Esophagus squamous epithelium (tissue), 5 donors: ENCODE data around the gene ZDHHC7. TPM values are rescaled to one million over a fixed set of nuclear protein-coding genes. Genes with fewer than 3 reads are reported as not detected.

ENCODE experiments used
- DNase-seq: peaks from one replicate; lab custom pipeline; 2025; lab: John Stamatoyannopoulos, UW
- H3K27ac ChIP-seq, 4 donors: fragments of 200-600 bp; sonication (generic); one replicate each; pipeline ENCODE4 v1.5.1; 2016 to 2019; ENCODE audit warnings: mild to moderate bottlenecking in 1 of 4
- H3K27me3 ChIP-seq, 4 donors: fragments of 200-600 bp; sonication (generic); 1 replicate in 3 of 4; 2 replicates in 1 of 4; pipeline versions ENCODE4 v1.5.1 to v1.6.0; 2017 to 2021; ENCODE audit warnings: antibody characterized with exemption in 1 of 4
- H3K36me3 ChIP-seq, 3 donors: fragments of 200-600 bp; sonication (generic); one replicate each; pipeline ENCODE4 v1.5.1; 2016 to 2019
- H3K4me1 ChIP-seq, 3 donors: fragments of 200-600 bp; sonication (generic); one replicate each; pipeline ENCODE4 v1.5.1; 2017 to 2019
- H3K4me3 ChIP-seq, 4 donors: fragments of 200-600 bp; sonication (generic); 1 replicate in 3 of 4; 2 replicates in 1 of 4; pipeline ENCODE4 v1.5.1; 2016 to 2019; ENCODE audit warnings: mild to moderate bottlenecking in 2 of 4, moderate library complexity in 1 of 4
- H3K9me3 ChIP-seq, 3 donors: fragments of 200-600 bp; sonication (generic); one replicate each; pipeline ENCODE4 v1.5.1; 2016 to 2019
- CTCF ChIP-seq, 6 experiments: fragments of 450-650 bp in 4 of 6; fragments of 200-600 bp in 2 of 6; sonication (generic) in 2 of 6; IDR thresholded peaks; one replicate each; pipeline ENCODE4 v1.5.1; 2016 to 2019; ENCODE audit warnings: antibody characterized with exemption in 6 of 6, mild to moderate bottlenecking in 4 of 6, moderate library complexity in 4 of 6
- POLR2A ChIP-seq, 4 donors: fragments of 450-650 bp; IDR thresholded peaks; one replicate each; pipeline ENCODE4 v1.6.1; 2017; ENCODE audit warnings: antibody characterized with exemption in 4 of 4, mild to moderate bottlenecking in 4 of 4, moderate library complexity in 3 of 4
- WGBS, 2 donors: methylation state at CpG; one replicate each; pipeline ENCODE4 v1.1.5; 2018; 5-methylcytosine and 5-hydroxymethylcytosine counted together
- intact Hi-C: fragments of 100-400 bp; cut with DNase I; formaldehyde crosslinking; loops from one replicate; pipeline ENCODE4 v1.15.0; 2022
- total RNA-seq, 4 donors: library from RNA; depleted of rRNA; stranded (reverse); fragments of >200 nt; gene quantifications; one replicate each; pipeline ENCODE4 v1.1.0, GENCODE V29; 2016
- donor health status: DM: yes; HTN: yes; CAD: no.

ZDHHC7 gene
- total RNA-seq, 4 donors from 2014 or later: 31.2 to 41.2 (median 38.6) TPM

GRCh38 chr16:84953190-84953746 is 58.1 kb downstream of the ZDHHC7 start:
- peak overlapping the region in 3 of 4 donors; percentile 25 to 44 (median 27) for H3K27ac ChIP-seq
- no peaks in the 10 kb centered on the region for H3K9me3 ChIP-seq
- intact Hi-C loops: loop anchor here (5.0 kb wide), 1 partner anchor 196 kb away; no protein-coding TSS in a partner anchor
- no peak for TF ChIP-seq CTCF (IDR thresholded peaks at IDR 0.05)
- TF ChIP-seq POLR2A (IDR thresholded peaks at IDR 0.05): no peak
- no peak for DNase-seq
- H3K27me3 ChIP-seq: no peaks in the 10 kb centered on the region
- no peaks in the 10 kb centered on the region for H3K36me3 ChIP-seq
- no peak overlapping the region for H3K4me3 ChIP-seq
- H3K4me1 ChIP-seq: peaks cover 6 to 27% (median 9%) of the 10 kb centered on the region in 3 donors
- WGBS, 2 donors: 81 to 83% methylated on average over 7 of the region's 9 CpGs

GRCh38 chr16:84952335-84953189 is 58.8 kb downstream of the ZDHHC7 start:
- H3K27me3 ChIP-seq: no peaks in the 10 kb centered on the region
- TF ChIP-seq CTCF (IDR thresholded peaks at IDR 0.05): peak; percentile 51 to 97 (median 92)
- no peak for TF ChIP-seq POLR2A (IDR thresholded peaks at IDR 0.05)
- H3K27ac ChIP-seq: peak overlapping the region in 3 of 4 donors; percentile 25 to 44 (median 27)
- H3K4me1 ChIP-seq: peaks cover 6 to 27% (median 9%) of the 10 kb centered on the region in 3 donors
- no peaks in the 10 kb centered on the region for H3K9me3 ChIP-seq
- no peak for DNase-seq
- WGBS, 2 donors: 27 to 39% methylated on average over 6 to 10 of the region's 12 CpGs
- no peaks in the 10 kb centered on the region for H3K36me3 ChIP-seq
- intact Hi-C loops: loop anchor here (5.0 kb wide), 1 partner anchor 195 kb away; no protein-coding TSS in a partner anchor
- H3K4me3 ChIP-seq: no peak overlapping the region

- Histone ChIP-seq H3K36me3 (no peaks in the 10 kb centered on the region), H3K4me1 (peaks cover 6 to 33% (median 14%) of the 10 kb centered on the region in 3 donors), H3K4me3 (no peak overlapping the region), H3K27me3 (no peaks in the 10 kb centered on the region), H3K9me3 (no peaks in the 10 kb centered on the region), H3K27ac (no peak overlapping the region)
- WGBS, 2 donors: 72 to 83% methylated on average over 1 to 5 of the region's 10 CpGs
- TF ChIP-seq CTCF (IDR thresholded peaks at IDR 0.05): peak in 1 of 6 experiments; percentile 36
- no peak for TF ChIP-seq POLR2A (IDR thresholded peaks at IDR 0.05)
- intact Hi-C loops: loop anchor here (5.0 kb wide), 1 partner anchor 194 kb away; no protein-coding TSS in a partner anchor
- no peak for DNase-seq
Measured at GRCh38 chr16:84950906-84951305, 60.4 kb downstream of the ZDHHC7 start.

GRCh38 chr16:84949772-84950436 is 61.4 kb downstream of the ZDHHC7 start:
- intact Hi-C loops: loop anchor here (5.0 kb wide), 1 partner anchor 193 kb away; no protein-coding TSS in a partner anchor
- H3K4me1 ChIP-seq: peaks cover 6 to 33% (median 14%) of the 10 kb centered on the region in 3 donors
- 71 to 77% methylated on average over 9 to 10 of the region's 10 CpGs for WGBS, 2 donors
- no peak overlapping the region for H3K27ac ChIP-seq
- no peak for DNase-seq
- H3K9me3 ChIP-seq: no peaks in the 10 kb centered on the region
- TF ChIP-seq CTCF (IDR thresholded peaks at IDR 0.05) (no peak), POLR2A (IDR thresholded peaks at IDR 0.05) (no peak)
- H3K27me3 ChIP-seq: no peaks in the 10 kb centered on the region
- no peaks in the 10 kb centered on the region for H3K36me3 ChIP-seq
- no peak overlapping the region for H3K4me3 ChIP-seq
